ENCODE measurements around the gene MBNL1. TPM values are rescaled to one million over a fixed set of nuclear protein-coding genes. Genes with fewer than 3 reads are reported as not detected.

The MBNL1 gene
- total RNA-seq, 6 donors from 2014 or later = 231 to 506 (median 357) TPM

GRCh38 chr3:152266221-152266995 lies 2.3 kb upstream of the MBNL1 start:
- Histone ChIP-seq H3K4me3 (peak overlapping the region in 1 of 4 donors; percentile 68), H3K27ac (peak overlapping the region; percentile 97 to 100 (median 98)), H3K27me3 (no peaks in the 10 kb centered on the region), H3K4me1 (peaks cover 23 to 32% (median 26%) of the 10 kb centered on the region in 4 donors), H3K36me3 (no peaks in the 10 kb centered on the region), H3K9me3 (no peaks in the 10 kb centered on the region)
- TF ChIP-seq EP300 (IDR thresholded peaks at IDR 0.05) (peak in 2 of 4 donors; percentile 77 to 91), CTCF (IDR thresholded peaks at IDR 0.05) (peak in 2 of 6 experiments; percentile 10 to 17), POLR2AphosphoS5 (IDR thresholded peaks at IDR 0.05) (peak; percentile 76 to 88), POLR2A (IDR thresholded peaks at IDR 0.05) (peak in 2 of 4 donors; percentile 36 to 71)
- DNase-seq = peak in 1 of 2 donors; percentile 84
- ATAC-seq (ENCODE audit: low FRiP score in 2 of 2) = peak; percentile 76 to 78
- WGBS, 2 donors = 41 to 49% methylated on average over 3 of the region's 3 CpGs

GRCh38 chr3:152267831-152268554 lies 736 bp upstream of the MBNL1 start:
- Histone ChIP-seq H3K27me3 (no peaks in the 10 kb centered on the region), H3K27ac (peak overlapping the region; percentile 97 to 100 (median 98)), H3K36me3 (no peaks in the 10 kb centered on the region), H3K9me3 (no peaks in the 10 kb centered on the region), H3K4me3 (peak overlapping the region in 3 of 4 donors; percentile 68 to 80 (median 74)), H3K4me1 (peaks cover 34 to 43% (median 37%) of the 10 kb centered on the region in 4 donors)
- DNase-seq = no peak
- WGBS, 2 donors = 5% methylated on average over 14 to 16 of the region's 16 CpGs
- TF ChIP-seq POLR2AphosphoS5 (IDR thresholded peaks at IDR 0.05) (peak in 1 of 2 donors; percentile 6), CTCF (IDR thresholded peaks at IDR 0.05) (no peak)
- no peak for ATAC-seq (ENCODE audit: low FRiP score in 2 of 2)

GRCh38 chr3:152269056-152269830 lies 514 bp downstream of the MBNL1 start:
- H3K27ac ChIP-seq = peak overlapping the region; percentile 97 to 100 (median 98)
- H3K36me3 ChIP-seq = no peaks in the 10 kb centered on the region
- no peaks in the 10 kb centered on the region for H3K27me3 ChIP-seq
- H3K9me3 ChIP-seq = no peaks in the 10 kb centered on the region
- 0% methylated on average over 40 to 55 of the region's 56 CpGs for WGBS, 2 donors
- H3K4me1 ChIP-seq = peaks cover 42 to 56% (median 46%) of the 10 kb centered on the region in 4 donors
- TF ChIP-seq CTCF (IDR thresholded peaks at IDR 0.05) (peak in 3 of 6 experiments; percentile 5 to 27 (median 26)), POLR2A (IDR thresholded peaks at IDR 0.05) (peak in 2 of 4 donors; percentile 69 to 72), EP300 (IDR thresholded peaks at IDR 0.05) (no peak), POLR2AphosphoS5 (IDR thresholded peaks at IDR 0.05) (peak; percentile 42 to 45)
- DNase-seq (peak; percentile 60 to 94), ATAC-seq (ENCODE audit: low FRiP score in 2 of 2) (peak; percentile 88 to 90)
- peak overlapping the region; percentile 68 to 86 (median 77) for H3K4me3 ChIP-seq

- 0 to 1% methylated on average over 16 of the region's 16 CpGs for WGBS, 2 donors
- TF ChIP-seq EP300 (IDR thresholded peaks at IDR 0.05) (no peak), POLR2A (IDR thresholded peaks at IDR 0.05) (no peak), POLR2AphosphoS5 (IDR thresholded peaks at IDR 0.05) (no peak), CTCF (IDR thresholded peaks at IDR 0.05) (no peak)
- H3K36me3 ChIP-seq = no peaks in the 10 kb centered on the region
- peaks cover 47 to 64% (median 51%) of the 10 kb centered on the region in 4 donors for H3K4me1 ChIP-seq
- DNase-seq (peak in 1 of 2 donors; percentile 42), ATAC-seq (ENCODE audit: low FRiP score in 2 of 2) (peak; percentile 46 to 67)
- peak overlapping the region; percentile 97 to 100 (median 98) for H3K27ac ChIP-seq
- H3K9me3 ChIP-seq = no peaks in the 10 kb centered on the region
- no peaks in the 10 kb centered on the region for H3K27me3 ChIP-seq
- H3K4me3 ChIP-seq = peak overlapping the region; percentile 68 to 86 (median 77)
Observed at GRCh38 chr3:152269831-152270734, 1.4 kb downstream of the MBNL1 start.

All from upper lobe of left lung (tissue), 6 donors.